DMS153 treated with DMSO at 0.1 percent for 48 hours (cell line): ENCODE measurements around the gene IFT80.
"Not testable (repeated sequence)": the region's sequence is repeated elsewhere in the genome, so short reads cannot be mapped to it uniquely, and the experiment has no call there.

ENCODE experiments used
- DNase-seq: peaks from one replicate; lab custom pipeline; 2025; ENCODE audit not compliant: unreplicated experiment; lab: John Stamatoyannopoulos, UW

IFT80 gene

DNA sequence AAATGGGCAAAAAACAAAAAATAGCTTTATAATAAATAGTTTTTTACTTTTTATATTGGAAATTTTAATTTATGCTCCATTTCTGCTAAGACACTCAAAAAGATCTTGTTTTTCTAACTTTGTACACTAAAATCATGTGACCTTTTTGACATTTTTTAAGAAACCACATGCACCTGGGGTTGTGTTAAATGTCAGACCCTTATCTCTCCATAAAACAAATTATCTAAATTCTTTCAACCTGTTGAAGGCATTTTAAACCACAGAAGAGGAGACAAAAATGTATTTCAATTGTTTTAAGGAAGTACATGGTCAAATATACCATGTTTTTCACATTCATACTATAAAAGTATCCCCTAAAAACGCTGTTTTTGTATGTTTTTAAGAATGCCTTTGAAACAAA lies 29.2 kb downstream of the IFT80 start:
- no peak for DNase-seq

DNA sequence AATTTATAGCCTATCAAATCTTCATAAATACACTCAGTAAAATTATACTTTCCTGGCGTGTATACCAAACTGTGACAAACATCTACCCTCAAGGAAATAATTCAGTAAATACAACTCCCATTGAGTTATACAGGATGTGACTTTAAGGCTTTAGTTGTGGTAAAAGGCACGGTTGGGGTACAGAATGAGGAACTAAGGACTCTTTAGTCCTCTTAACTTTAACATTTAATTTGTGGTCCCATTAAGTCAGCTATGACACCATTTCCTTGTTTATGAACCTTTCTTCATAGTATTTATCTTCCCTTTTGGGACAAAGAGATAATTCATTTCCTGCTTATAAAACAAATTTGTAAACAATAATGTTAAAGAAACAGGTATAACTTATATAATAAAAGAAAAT lies 30.2 kb downstream of the IFT80 start:
- DNase-seq, result no peak

DNA sequence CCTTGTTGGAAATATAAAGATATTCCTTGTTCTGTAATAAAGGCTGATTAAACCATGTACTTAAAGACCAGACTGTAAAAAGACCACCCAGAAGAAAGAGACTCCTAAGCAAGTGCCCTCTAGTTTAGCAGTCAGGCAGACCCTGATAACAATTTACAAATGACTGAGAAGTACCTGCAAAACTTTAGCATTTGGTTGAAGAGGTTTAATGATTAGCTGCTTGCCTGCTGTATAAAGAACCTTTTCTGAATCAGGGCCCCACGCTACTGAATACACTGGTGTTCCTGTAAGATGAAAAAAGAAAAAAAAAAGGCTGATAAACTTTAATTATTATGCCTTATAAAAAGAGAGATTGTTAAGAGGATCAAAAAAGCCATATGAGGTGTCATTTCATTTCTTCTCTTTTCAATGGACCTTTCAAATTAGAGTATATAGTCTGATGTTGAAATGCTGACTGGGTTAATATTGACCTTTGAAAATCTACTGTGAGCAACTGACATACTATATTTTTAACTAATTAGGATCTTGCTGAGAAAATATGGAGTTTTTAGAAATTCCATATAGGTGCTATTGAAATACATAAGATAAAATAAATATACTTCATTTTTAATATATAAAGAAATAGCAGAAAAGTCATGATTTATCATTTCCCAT lies 33.0 kb downstream of the IFT80 start:
- DNase-seq, result no peak

DNA sequence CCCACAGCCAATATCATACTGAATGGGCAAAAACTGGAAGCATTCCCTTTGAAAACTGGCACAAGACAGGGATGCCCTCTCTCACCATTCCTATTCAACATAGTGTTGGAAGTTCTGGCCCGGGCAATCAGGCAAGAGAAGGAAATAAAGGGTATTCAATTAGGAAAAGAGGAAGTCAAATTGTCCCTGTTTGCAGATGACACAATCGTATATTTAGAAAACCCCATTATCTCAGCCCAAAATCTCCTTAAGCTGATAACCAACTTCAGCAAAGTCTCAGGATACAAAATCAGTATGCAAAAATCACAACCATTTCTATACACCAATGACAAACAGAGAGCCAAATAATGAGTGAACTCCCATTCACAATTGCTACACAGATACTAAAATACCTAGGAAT lies 36.1 kb downstream of the IFT80 start:
- DNase-seq, result not testable (repeated sequence)

DNA sequence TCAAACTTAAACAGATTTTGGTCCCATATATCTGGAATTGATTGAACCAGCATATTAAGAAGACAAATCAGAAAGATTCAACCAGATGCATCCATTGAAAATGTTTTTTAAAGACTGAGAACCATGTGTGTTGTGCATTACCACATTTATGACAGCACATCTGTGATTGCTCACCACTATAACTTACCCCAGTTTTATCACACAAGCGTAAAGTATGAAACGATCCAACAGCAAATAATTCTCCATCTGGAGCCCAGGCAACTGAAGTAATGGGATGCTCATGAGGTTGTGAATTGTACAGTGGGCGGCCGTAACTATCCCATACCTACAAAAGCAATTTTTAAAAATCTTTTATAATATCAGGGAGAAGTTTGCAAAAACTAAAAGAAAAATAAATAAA lies 43.2 kb downstream of the IFT80 start:
- DNase-seq, result no peak

DNA sequence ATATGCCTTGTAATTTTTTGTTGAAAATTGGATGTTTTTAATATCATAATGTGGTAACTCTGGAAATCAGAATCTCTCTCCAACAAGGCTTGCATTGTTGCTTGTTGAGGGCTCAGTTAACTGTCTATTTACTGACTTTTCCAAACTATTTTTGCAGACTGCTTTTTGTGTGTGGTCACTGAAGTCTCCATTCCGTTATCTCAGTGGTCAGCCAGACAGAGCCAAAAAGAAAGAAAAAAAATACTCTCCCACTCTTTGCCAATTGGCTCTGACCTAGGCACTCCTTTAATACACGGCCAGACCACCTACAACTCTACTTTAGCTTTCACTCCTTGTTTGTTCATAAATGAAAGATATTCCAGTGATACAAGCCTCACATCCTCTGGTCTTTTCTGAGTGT lies 52.5 kb downstream of the IFT80 start:
- DNase-seq, result no peak

DNA sequence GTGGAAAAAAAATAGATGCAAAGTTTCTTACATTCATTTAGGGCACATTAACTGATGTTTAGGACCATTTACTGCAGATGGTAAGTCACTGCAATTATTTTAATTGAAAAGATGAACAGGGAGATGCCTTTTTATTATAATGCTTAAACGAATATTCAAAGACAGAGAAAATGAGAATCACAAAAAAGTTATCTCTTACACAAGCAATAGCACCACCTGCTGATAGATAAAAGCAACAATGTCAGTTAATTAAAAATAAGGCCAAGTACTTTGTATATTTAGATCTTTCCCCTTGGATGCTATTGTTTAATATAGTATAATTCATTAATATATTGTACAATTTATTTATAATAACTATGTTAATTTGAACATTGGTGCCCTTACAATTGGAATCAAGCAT lies 55.9 kb downstream of the IFT80 start:
- peak; percentile 6 for DNase-seq

DNA sequence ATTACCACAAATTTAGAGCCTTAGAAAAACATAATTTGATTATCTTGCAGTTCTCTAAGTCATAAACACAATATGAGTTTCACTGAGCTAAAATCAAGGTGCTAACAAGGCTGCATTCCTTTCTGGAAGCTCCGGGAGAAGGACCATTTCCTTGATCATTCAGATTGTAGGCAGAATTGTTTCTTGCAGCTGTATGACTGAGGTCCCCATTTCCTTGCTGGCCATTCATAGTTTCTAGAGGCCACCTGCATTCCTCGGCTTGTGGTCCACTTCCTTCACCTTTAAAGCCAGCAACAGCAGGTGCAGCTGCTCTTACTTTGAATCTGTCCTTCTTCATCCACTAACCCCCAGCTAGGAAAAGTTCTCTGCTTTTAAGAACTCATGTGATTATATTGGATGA lies 58.7 kb downstream of the IFT80 start:
- no peak for DNase-seq

DNA sequence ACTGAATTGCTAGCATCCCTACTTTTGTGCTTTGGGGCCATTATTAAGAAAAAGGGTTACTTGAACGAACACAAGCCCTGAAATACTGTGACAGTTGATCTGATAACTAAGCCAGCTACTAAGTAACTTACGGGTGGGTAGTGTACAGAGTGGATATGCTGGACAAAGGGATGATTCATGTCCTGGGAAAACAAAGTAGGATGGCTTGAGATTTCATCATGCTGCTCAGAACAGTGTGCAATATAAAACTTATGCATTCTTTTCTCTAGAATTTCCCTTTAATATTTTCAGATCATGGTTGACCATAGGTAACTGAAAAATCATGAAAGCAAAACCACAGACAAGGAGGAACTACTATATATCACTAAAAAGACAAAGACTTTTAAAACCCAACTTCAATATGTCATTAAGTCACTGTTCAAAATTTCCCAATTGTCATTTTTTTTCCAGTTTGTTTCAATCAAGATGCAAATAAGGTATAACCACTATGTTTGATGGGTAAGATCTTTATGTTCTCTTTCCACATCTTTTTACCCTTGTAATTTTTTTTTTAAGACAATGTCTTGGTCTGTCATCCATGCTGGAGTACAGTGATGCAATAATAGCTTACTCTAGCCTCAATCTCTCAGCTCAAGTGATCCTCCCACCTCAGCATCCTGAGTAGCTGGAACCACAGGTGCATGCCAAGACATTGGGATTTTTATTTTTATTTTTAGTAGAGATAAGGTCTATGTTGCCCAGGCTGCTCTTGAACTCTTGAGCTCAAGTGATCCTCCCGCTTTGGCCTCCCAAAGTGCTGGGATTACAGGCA lies 67.7 kb downstream of the IFT80 start:
- DNase-seq, result no peak

DNA sequence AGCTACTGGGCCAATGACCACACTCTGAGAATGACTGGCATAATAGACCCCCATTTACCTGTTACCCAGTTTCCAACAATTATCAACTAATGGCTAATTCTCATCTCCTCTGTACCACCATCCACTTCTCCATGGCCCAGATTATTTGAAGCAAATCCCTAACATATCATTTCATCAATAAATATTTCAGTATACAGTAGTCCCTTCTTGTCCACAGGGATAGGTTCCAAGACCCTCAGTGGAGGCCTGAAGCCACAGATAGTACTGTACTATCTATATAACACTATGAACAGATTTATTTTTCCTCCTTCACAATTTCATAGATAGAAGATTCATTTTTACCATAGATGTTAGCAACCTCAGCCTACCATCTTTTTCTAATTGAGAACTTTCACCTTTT lies 68.3 kb downstream of the IFT80 start:
- DNase-seq, result no peak

DNA sequence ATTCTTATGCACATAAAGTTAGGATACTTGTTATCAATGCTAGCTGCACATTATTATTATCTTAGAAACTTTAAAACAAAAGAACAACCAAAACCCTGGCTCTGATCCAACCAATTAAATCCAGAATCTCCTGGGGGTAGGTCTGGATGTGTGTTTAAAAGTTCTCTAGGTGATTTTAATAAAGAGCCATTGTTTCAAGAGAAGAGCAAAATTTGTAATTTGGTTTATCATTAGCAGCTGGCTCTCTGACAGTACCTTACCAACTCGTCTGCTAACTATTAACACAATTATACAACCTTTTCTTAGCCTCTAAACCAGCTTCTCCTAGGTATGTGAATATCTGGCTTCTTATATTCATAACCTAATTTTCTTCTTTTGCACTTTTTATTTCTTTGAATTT lies 68.9 kb downstream of the IFT80 start:
- no peak for DNase-seq

DNA sequence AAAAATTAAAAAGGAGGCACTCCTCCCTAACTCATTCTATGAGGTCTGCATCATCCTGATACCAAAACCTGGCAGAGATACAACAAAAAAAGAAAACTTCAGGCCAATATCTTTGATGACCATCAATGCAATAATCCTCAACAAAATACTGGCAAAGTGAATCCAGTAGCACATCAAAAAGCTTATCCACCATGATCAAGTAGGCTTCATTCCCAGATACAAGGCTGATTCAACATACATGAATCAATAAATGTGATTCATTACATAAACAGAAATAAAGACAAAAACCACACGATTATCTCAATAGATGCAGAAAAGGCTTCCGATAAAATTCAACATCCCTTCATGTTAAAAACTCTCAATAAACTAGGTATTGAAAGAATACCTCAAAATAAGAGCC lies 72.7 kb downstream of the IFT80 start:
- not testable (repeated sequence) for DNase-seq

DNA sequence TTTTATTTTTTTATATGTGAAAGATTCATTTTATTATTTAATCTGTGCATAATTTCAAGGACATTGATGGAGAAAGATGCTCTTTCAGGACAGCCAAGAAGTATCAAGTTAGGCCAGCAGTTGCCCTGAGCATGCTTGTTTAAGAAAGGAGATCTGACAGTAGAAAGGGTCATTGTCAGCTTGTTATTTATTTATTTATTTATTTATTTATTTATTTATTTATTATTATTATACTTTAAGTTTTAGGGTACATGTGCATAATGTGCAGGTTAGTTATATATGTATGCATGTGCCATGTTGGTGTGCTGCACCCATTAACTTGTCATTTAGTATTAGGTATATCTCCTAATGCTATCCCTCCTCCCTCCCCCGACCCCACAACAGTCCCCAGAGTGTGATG lies 77.2 kb downstream of the IFT80 start:
- not testable (repeated sequence) for DNase-seq

DNA sequence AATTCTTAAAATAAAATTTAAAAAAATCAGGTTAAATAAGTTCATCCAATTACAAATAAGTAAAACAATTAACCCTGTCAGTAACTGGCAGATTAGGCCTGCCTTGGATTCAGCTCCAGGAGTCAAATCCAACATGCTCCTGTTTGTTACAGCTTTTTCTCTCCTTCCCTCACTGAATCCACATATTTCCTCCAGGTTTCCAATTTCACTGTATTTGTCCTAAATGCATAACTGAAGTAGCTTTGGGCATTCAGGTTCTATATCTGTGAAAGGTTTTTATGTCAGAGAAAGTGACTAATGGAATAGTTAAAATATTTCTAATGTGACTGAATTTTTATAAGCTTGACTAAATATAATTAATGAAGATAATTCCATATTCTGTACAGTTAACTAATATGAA lies 79.7 kb downstream of the IFT80 start:
- DNase-seq, result no peak

DNA sequence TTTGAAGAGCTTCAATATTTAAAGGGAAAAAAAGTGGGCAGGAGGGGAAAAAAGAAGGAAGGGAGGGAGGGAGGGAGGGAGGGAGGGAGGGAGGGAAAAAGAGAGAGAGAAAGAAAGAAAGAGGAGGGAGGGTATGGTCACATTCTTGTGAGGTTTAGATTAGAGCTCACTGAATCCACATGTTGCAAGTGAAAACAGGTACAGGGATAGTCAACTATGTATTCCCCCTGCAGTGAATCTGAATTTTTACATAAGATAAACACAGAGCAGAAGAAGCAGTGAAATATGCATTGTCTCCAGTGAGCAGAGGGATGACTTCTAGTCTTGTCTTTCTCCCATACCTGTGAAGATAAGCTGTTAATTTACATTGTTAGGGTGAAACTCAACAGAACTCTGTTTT lies 84.0 kb downstream of the IFT80 start:
- DNase-seq, result no peak

DNA sequence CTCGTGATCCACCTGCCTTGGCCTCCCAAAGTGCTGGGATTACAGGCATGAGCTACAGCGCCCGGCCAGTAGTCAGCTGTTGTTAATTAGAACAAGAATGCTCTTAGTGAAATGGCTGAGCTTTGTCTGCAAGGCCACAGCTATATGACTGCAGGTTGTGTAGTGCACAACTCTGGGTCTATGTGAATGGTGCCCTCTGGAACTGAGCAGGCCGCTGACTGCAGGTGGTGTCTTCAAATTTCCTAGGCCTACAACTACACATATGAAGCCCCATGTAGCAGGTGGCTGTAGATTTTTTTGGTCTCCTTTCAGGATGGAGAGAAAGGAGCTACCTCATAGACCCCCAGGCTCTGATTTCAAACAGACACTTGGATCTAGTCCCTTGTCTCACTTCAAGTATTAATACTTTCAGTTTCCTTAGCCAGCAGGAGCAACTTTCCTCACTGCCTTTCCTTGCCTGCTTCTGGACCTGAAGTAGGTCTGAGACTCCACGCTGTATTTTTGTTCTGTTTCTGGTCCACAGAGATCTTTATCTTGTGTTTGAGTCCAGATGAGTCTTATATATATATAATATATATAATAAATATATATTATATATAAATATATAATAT lies 86.9 kb downstream of the IFT80 start:
- no peak for DNase-seq

DNA sequence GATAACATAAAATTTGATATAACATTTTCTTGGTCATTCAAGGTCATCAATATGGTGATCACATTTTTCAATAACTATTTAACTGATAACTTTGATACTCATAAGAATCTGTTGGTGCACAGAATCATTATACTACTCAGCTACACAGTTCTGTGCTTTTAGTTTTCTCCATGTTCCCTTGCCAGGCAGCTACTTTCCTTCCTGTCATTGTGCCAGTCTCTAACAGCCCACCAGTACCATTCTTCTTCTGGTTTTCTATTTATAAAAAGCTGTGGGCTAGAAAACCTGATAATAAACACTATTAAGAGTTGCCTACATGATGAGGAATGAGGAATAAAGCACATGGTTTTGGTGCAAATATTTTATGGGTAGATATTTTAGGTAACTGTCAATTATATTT lies 96.2 kb downstream of the IFT80 start:
- no peak for DNase-seq

DNA sequence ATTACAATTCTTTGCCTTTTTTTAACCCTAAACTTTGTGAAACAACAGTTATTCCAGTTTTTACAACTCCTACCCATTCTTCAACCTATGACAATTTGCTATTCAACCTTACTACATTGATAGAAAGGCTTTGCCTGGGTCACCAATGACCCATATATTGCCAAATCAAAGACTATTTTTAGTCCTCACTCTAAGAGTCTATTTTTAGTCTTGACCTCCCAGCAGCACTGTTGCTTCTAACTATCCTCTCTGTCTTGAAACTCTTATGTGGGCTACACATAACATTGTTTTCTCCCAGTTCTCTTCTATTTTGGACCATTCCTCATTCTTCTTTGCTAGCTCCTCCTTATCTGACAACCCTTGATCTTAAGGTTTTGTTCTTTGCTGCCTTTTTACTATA lies 102.4 kb downstream of the IFT80 start:
- no peak for DNase-seq

DNA sequence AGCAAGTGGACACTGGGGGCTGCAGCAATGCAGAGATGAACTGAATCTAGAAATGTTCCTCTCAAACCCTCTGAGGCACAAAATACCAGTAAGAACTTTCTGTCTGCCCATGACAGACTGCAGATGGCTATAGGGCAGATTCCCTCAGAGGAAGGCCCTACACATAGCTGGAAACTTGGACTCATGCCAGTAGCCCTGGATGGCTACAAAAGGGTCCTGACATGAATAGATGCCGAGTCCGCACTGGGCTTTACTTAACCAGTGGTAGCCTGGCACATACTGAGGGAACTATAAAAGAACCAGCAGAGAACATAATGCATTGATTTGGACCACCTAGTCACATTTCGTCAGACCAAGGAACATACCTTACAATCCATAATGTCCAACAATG lies 107.1 kb downstream of the IFT80 start:
- DNase-seq, result no peak

DNA sequence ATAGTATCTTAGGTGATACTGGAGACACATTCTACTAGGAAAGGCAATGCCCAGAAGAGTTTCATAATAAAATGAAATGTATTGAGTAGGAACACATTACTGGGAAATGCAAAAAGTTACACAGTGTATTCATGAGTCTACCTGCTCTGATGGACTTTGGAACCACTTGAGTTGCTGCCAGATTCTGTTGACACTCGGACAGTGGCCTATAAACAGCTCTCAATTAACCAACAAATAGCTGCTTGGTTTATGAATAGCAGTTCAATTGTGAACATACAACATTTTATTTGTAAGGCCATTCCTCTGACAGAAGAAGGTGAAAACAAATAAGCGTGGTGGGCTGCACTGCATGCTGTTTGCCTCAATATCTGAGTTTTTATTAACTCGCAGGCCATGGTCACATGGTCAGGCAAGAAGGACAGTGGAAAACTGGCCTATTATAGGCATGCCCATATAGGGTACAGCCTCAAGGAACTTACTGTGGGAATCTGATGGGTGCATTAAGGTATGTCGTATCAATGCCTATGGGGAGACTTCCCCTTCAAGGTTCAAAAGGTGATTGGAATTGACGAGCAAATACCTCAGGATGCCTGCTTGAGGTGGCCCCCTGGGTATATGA lies 107.6 kb downstream of the IFT80 start:
- no peak for DNase-seq

DNA sequence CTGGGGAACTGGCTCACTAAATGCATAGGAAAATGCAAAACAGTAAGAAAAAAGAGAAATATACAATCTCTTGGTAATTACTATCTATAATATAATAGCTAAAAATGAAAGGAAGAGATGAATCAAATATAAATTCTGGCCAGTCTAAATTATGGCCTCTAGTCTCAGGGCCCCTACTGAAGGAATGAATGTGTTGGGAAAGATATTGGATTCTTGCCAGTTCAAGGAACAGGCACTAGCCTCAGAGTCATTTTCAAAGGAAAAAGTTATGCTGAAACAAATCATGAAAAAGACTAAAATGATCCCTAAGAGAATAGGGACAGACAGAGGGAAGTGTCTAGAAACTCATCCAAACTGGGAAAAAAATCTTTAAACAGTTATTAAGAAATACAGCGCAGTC lies 111.4 kb downstream of the IFT80 start:
- DNase-seq, result no peak

DNA sequence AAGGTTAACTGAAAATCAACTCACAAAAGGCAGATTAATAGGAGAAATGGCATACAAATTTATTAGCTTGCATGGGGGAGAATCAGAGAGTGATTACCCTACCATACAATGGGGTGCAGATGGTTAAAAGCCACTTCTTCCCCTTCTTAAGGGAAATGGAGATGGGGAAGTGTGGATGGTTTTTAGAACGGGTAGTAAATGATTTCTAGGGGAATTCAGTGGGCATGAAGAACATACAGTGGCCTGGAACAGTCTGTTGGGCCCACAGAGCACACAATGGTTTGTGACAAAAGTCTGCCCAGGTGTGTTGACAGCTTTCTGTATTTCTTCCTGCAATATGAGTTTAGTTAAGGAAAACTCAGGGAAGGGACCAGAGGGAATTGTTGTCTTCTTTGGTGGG lies 112.8 kb downstream of the IFT80 start:
- no peak for DNase-seq
